Measurements from ENCODE around the gene TALDO1. TPM values are rescaled to one million over a fixed set of nuclear protein-coding genes. Genes with fewer than 3 reads are reported as not detected.

The TALDO1 gene
- total RNA-seq, 4 donors from 2014 or later, result 237 to 459 (median 293) TPM

DNA sequence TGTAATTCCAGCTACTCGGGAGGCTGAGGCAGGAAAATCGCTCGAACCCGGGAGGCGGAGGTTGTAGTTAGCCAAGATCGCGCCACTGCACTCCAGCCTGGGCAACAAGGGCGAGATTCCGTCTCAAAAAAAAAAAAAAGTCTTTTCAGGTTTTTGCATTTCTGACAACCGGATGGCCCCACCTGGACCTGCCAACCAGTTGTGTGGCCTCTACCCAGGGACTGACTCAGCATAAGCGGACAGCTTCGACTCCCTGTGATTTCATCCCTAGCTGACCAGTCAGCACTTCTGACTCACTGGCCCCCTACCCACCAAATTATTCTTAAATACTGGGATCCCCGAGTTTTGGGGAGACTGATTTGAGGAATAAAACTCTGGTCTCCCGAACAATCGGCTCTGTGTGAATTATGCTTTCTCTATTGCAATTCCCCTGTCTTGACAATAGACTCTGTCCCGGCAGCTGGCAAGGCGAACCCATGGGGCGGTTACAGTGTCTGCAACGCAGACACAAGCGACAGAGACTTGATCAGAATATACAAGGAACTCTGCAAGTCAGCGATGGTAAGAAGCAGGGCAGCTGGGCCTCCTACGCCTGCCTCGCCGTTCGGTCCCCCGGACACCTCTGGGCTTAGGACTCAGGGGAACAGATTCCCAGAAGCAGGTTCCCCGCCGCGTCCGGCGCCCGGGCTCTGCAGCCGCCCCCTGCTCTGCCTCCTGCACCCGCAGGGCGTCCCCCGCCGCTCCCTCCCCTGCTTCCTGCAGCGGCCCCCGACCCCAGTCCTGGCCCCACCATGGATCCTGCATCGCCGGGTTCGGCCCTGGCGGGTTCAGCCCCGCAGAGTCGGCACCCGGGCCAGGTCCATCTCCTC is 741 bp upstream of the TALDO1 start:
- TF ChIP-seq, protein P1, sequence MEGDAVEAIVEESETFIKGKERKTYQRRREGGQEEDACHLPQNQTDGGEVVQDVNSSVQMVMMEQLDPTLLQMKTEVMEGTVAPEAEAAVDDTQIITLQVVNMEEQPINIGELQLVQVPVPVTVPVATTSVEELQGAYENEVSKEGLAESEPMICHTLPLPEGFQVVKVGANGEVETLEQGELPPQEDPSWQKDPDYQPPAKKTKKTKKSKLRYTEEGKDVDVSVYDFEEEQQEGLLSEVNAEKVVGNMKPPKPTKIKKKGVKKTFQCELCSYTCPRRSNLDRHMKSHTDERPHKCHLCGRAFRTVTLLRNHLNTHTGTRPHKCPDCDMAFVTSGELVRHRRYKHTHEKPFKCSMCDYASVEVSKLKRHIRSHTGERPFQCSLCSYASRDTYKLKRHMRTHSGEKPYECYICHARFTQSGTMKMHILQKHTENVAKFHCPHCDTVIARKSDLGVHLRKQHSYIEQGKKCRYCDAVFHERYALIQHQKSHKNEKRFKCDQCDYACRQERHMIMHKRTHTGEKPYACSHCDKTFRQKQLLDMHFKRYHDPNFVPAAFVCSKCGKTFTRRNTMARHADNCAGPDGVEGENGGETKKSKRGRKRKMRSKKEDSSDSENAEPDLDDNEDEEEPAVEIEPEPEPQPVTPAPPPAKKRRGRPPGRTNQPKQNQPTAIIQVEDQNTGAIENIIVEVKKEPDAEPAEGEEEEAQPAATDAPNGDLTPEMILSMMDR (IDR thresholded peaks at IDR 0.05; ENCODE audit: low read depth), result no peak

DNA sequence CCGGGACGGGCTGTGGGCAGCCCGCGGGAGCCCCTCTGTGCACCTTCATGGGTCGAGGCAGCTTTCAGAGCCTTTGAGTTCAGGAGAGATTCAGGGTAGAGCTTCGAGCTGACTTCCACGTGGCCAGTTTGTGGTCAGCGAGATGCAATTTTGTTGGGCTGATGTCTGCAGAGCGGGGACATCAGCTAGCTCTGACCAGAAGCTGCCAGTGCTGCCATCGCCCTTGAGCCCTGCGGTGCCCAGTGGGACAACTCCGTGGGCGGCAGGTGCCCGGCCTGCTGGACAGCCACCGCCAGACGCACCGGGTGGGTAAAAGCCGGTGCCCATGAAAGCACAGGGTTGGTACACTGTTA is 719 bp downstream of the TALDO1 start:
- TF ChIP-seq, protein P1 (IDR thresholded peaks at IDR 0.05; ENCODE audit: low read depth), result no peak

DNA sequence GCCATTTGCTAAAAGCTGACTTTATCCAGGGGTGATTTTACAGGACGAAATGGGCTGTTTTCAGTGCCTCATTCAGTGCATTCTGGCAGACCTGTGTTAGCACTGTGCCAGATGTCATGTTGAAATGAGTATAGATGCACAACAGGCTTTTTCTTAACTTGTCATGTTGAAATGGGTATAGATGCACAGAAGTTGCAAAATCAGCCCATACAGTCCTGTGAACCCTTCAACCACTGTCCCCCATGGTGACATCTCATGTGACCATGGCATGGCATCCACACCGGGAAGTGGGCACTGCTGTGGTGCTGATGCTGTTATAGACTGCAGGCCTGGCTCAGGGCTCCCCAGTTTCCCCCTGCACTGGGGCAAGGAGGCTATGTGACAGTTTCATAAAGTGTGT is 2.5 kb downstream of the TALDO1 start:
- TF ChIP-seq, protein P1 (IDR thresholded peaks at IDR 0.05; ENCODE audit: low read depth), result no peak

DNA sequence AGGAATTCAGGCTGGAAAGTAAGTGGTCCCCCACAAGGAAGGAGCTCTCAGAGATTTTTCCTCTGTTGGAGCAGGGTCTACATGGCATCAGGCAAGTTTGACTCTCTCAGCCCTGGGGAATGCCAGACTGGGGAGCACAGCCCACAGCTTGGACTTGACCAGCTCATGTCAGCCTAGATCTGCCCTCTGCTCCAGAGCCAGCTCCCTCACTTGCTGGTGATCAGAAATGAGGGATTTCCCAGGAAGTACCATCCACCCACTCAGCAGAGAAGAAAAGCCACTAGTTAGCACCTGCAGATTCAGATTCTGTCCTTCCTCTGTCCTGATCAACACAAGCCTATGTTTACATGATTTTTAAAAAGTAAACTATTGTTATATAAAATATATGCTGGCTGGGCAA is 13.0 kb downstream of the TALDO1 start:
- TF ChIP-seq, protein P1 (IDR thresholded peaks at IDR 0.05; ENCODE audit: low read depth), result no peak

DNA sequence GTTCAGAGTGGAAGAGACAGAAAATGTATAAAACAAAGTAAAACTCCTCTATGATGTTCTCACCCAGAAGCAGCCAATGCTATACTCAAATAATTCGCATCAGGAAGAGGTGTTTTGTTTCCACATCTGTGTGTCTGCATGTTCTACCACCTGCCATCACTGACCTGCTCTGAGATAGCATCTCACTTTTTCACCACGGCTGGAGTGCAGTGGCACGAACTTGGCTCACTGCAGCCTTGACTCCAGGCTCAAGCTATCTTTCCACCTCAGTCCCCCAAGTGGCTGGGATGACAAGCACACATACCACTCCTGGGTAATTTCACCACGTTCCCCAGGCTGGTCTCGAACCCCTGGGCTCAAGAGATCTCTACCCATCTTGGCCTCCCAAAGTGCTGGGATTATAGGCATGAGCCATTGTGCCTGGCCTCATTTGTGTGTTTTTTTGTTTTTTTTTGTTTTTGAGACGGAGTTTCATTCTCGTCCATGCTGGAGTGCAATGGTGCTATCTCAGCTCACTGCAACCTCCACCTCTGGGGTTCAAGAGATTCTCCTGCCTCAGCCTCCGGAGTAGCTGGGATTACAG is 14.4 kb downstream of the TALDO1 start:
- TF ChIP-seq, protein P1 (IDR thresholded peaks at IDR 0.05; ENCODE audit: low read depth), result no peak

DNA sequence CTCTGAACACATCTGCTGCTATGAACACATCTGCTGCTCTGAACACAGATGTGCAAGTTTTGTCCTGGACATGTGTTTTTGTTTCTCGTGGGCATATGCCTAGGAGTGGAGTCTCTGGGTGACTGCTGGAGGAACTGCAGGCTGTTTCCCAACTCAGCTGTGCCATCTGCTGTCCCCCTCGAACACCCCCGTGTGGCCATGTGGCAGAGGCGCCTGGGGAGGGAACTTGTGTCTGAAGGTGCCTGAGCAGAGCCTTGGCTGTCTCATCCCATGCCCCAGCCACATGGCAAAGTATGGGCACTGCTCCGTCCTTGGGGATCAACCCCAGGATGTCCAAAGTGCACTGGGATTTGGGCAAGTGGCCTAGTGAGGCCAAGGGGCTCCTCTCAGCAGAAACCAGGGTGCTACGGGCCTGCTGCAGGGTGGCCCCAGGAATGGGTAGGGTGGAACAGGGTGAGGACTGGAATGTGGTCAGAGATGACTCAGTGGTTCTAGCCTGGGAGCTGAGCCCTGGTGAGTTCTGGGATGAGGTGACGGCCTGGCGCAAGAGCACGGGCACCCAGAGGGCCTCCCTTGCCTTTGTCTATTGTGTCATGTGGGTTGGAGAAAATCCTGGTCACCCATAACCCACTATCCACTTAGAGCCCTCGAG is 15.3 kb downstream of the TALDO1 start:
- TF ChIP-seq, protein P1 (IDR thresholded peaks at IDR 0.05; ENCODE audit: low read depth), result no peak

DNA sequence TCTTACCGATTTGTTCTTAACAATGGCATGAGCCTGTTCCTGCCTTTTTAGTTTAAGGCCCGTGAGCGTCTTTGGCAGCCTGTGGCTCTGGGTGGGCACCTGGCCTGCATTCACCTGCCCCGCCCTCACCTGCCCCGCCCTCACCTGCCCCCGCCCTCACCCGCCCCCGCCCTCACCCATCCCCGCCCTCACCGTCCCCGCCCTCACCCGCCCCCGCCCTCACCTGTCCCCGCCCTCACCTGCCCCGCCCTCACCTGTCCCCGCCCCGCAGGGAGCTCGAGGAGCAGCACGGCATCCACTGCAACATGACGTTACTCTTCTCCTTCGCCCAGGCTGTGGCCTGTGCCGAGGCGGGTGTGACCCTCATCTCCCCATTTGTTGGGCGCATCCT is 15.8 kb downstream of the TALDO1 start:
- TF ChIP-seq, protein P1 (IDR thresholded peaks at IDR 0.05; ENCODE audit: low read depth), result no peak
